HepG2 (cell line): ENCODE data around the gene THRA. TPM values are rescaled to one million over a fixed set of nuclear protein-coding genes. Genes with fewer than 3 reads are reported as not detected.
A peak's percentile ranks its signal among the peaks of the same experiment; 100 is the strongest.

Source experiments
- AGO2 ChIP-seq: fragments of 200-400 bp; formaldehyde crosslinking; optimal IDR thresholded peaks from 2 replicates; pipeline ENCODE3; 2017; ENCODE audit warnings: mild to moderate bottlenecking, low read depth, low read length, moderate library complexity
- CEBPB ChIP-seq: IDR thresholded peaks from 2 replicates; pipeline ENCODE4 v1.6.1; 2011; ENCODE audit warnings: low read depth, low read length, improper control_type of control experiment, borderline replicate concordance
- CEBPZ ChIP-seq: IDR thresholded peaks from 2 replicates; pipeline ENCODE4 v1.6.1; 2012; ENCODE audit warnings: low read length, improper control_type of control experiment
- DMTF1 ChIP-seq: sonication (generic); formaldehyde crosslinking; IDR thresholded peaks from 2 replicates; pipeline ENCODE4 v1.4.0; 2020; ENCODE audit warnings: mild to moderate bottlenecking, missing genetic modification reagents
- ERF ChIP-seq: IDR thresholded peaks from 2 replicates; pipeline ENCODE4 v1.6.1; 2018; ENCODE audit warnings: missing biosample characterization, missing genetic modification reagents
- FOXC1 ChIP-seq: sonication (generic); formaldehyde crosslinking; IDR thresholded peaks from 2 replicates; pipeline ENCODE4 v1.8.0; 2022; ENCODE audit warnings: mild to moderate bottlenecking, missing genetic modification reagents, borderline replicate concordance
- GRHL1 ChIP-seq: sonication (generic); formaldehyde crosslinking; conservative IDR thresholded peaks from 2 replicates; pipeline ENCODE4 v1.8.0; 2022; ENCODE audit warnings: missing genetic modification reagents
- HNRNPLL ChIP-seq: fragments of 200-400 bp; formaldehyde crosslinking; IDR thresholded peaks from 2 replicates; pipeline ENCODE4 v1.6.1; 2017; ENCODE audit warnings: mild to moderate bottlenecking, low read depth, low read length; ENCODE audit not compliant: poor library complexity, severe bottlenecking
- KLF13 ChIP-seq: sonication (generic); formaldehyde crosslinking; IDR thresholded peaks from 2 replicates; pipeline ENCODE4 v1.4.0; 2020; ENCODE audit warnings: mild to moderate bottlenecking, missing genetic modification reagents
- MAX ChIP-seq: IDR thresholded peaks from 2 replicates; pipeline ENCODE4 v1.6.1; 2012; ENCODE audit warnings: inconsistent platforms
- MEIS2 ChIP-seq: sonication (generic); formaldehyde crosslinking; IDR thresholded peaks from 2 replicates; pipeline ENCODE4 v1.9.0; 2021; ENCODE audit warnings: mild to moderate bottlenecking, missing genetic modification reagents
- NFKBIZ ChIP-seq: IDR thresholded peaks from 2 replicates; pipeline ENCODE4 v1.6.1; 2018; ENCODE audit warnings: missing genetic modification reagents, missing compliant biosample characterization
- PRPF4 ChIP-seq: fragments of 200-400 bp; formaldehyde crosslinking; IDR thresholded peaks from 2 replicates; pipeline ENCODE4 v1.6.1; 2016; ENCODE audit warnings: low read length, low read depth; ENCODE audit not compliant: poor library complexity, severe bottlenecking
- TBL1XR1 ChIP-seq: fragments of 150-350 bp; IDR thresholded peaks from 2 replicates; pipeline ENCODE4 v1.6.1; 2014; ENCODE audit warnings: borderline replicate concordance, low read length; ENCODE audit not compliant: partially characterized antibody
- ZBTB43 ChIP-seq: sonication (generic); formaldehyde crosslinking; conservative IDR thresholded peaks from 2 replicates; pipeline ENCODE4 v1.4.0; 2020; ENCODE audit warnings: missing genetic modification reagents
- ZNF17 ChIP-seq: sonication (generic); formaldehyde crosslinking; IDR thresholded peaks from 2 replicates; pipeline ENCODE4 v1.5.0; 2020; ENCODE audit warnings: mild to moderate bottlenecking, missing genetic modification reagents
- ZNF501 ChIP-seq: sonication (generic); formaldehyde crosslinking; IDR thresholded peaks from 2 replicates; pipeline ENCODE4 v1.5.1; 2020; ENCODE audit warnings: mild to moderate bottlenecking, moderate library complexity, missing genetic modification reagents
- ZNF598 ChIP-seq: sonication (generic); formaldehyde crosslinking; IDR thresholded peaks from 2 replicates; pipeline ENCODE4 v1.5.1; 2020; ENCODE audit warnings: mild to moderate bottlenecking, missing genetic modification reagents, borderline replicate concordance
- ZNF788 ChIP-seq: sonication (generic); formaldehyde crosslinking; IDR thresholded peaks from 2 replicates; pipeline ENCODE4 v1.5.0; 2020; ENCODE audit warnings: mild to moderate bottlenecking, missing genetic modification reagents, borderline replicate concordance
- polyA plus RNA-seq, 8 experiments: library from polyadenylated mRNA; depleted of rRNA in 3 of 8; stranded (reverse) in 7 of 8; unstranded in 1 of 8; fragments of >200 nt; fragmentation: Illumina TruSeq in 4 of 8; extraction: Trizol in 4 of 8; gene quantifications; 2 replicates each; pipeline versions ENCODE4 v1.2.1 to v1.2.3, GENCODE V29; 2011 to 2016; ENCODE audit warnings: low read depth in 4 of 8, missing spikeins in 1 of 8, mixed read lengths in 1 of 8; ENCODE audit not compliant: insufficient read depth in 1 of 8
- total RNA-seq, 5 experiments: library from RNA; depleted of rRNA; stranded (reverse); fragments of >200 nt; fragmentation: Illumina TruSeq; extraction: Trizol; gene quantifications; 2 replicates each; pipeline ENCODE4 v1.2.3, GENCODE V29; 2016; ENCODE audit warnings: low read depth in 1 of 5

THRA gene
- total and polyA plus RNA-seq, 2 of the 13 experiments (the other 11 are each of a cell fraction or from before 2014, with no cell fraction given), result 8.0 to 9.9 TPM

- TF ChIP-seq PRPF4 (peak; percentile 75), ZBTB43 (CRISPR knock-in tag) (no peak), ZNF788 (CRISPR knock-in tag) (peak; percentile 62; the same call in 1 of the 2 replicates), MAX (peak; percentile 91), TBL1XR1 (no peak), HNRNPLL (no peak), ZNF17 (CRISPR knock-in tag) (no peak), FOXC1 (peak; percentile 84), KLF13 (no peak), DMTF1 (no peak), NFKBIZ (peak; percentile 17; the same call in 1 of the 2 replicates), ERF (CRISPR knock-in tag) (peak; percentile 93), AGO2 (no peak), ZNF598 (CRISPR knock-in tag) (peak; percentile 87; the same call in 1 of the 2 replicates), GRHL1 (CRISPR knock-in tag) (no peak), CEBPB (no peak), ZNF501 (peak; percentile 79), MEIS2 (peak; percentile 99), CEBPZ (no peak)
Measured at GRCh38 chr17:40111221-40112128, 48.7 kb downstream of the THRA start (continued).
